SU-DHL-6 (cell line): ENCODE results near the gene ZCCHC13.

Experiments used
- H2AFZ ChIP-seq: fragments of 200-600 bp; sonication (generic); 2 replicates; pipeline ENCODE4 v1.6.1; 2014; ENCODE audit warnings: low read depth, mild to moderate bottlenecking, moderate library complexity, mixed read lengths, antibody characterized with exemption, low read length; ENCODE audit not compliant: severe bottlenecking
- H3F3A ChIP-seq: fragments of 200-600 bp; shearing (Covaris generic); 2 replicates; pipeline ENCODE4 v1.6.0; 2016; ENCODE audit warnings: antibody characterized with exemption, mild to moderate bottlenecking; ENCODE audit not compliant: insufficient read depth
- H3K27ac ChIP-seq: fragments of 200-600 bp; sonication (generic); 2 replicates; pipeline ENCODE4 v1.5.1; 2016; ENCODE audit warnings: low read depth, mild to moderate bottlenecking, low read length, moderate library complexity, mixed read lengths
- H3K27me3 ChIP-seq: fragments of 200-600 bp; sonication (generic), shearing (Covaris generic); 2 replicates; pipeline ENCODE4 v1.6.0; 2014; ENCODE audit warnings: mild to moderate bottlenecking, low read length
- H3K36me3 ChIP-seq: fragments of 200-600 bp; sonication (generic); 2 replicates; pipeline ENCODE4 v1.6.1; 2014; ENCODE audit warnings: mild to moderate bottlenecking, low read length, mixed read lengths
- H3K4me2 ChIP-seq: fragments of 300-600, 200-600 bp; shearing (Covaris generic), sonication (generic); 2 replicates; pipeline ENCODE4 v1.6.0; 2014; ENCODE audit warnings: low read length, low read depth, mild to moderate bottlenecking; ENCODE audit not compliant: poor library complexity, severe bottlenecking
- H3K4me3 ChIP-seq: fragments of 200-600 bp; sonication (generic); 2 replicates; pipeline ENCODE4 v1.5.1; 2014; ENCODE audit warnings: antibody characterized with exemption, low read length, mild to moderate bottlenecking, mixed read lengths; ENCODE audit not compliant: insufficient read depth, poor library complexity, severe bottlenecking
- H3K79me2 ChIP-seq: fragments of 200-600 bp; sonication (generic); 2 replicates; pipeline ENCODE4 v1.6.1; 2014; ENCODE audit warnings: mild to moderate bottlenecking, low read length, moderate library complexity; ENCODE audit not compliant: insufficient read depth
- H3K9ac ChIP-seq: fragments of 200-600 bp; sonication (generic); 2 replicates; pipeline ENCODE4 v1.7.0; 2014; ENCODE audit warnings: mild to moderate bottlenecking, low read length
- H3K9me2 ChIP-seq: fragments of 200-600 bp; sonication (generic); replicated peaks from 2 replicates; pipeline ENCODE4 v1.6.1; 2014; ENCODE audit warnings: low read length; ENCODE audit not compliant: insufficient read depth
- H3K9me3 ChIP-seq: fragments of 200-600 bp; sonication (generic); 2 replicates; pipeline ENCODE4 v1.6.1; 2014; ENCODE audit warnings: low read length, mixed read lengths; ENCODE audit not compliant: insufficient read depth
- H4K20me1 ChIP-seq: fragments of 200-600 bp; sonication (generic); 2 replicates; pipeline ENCODE4 v1.6.1; 2014; ENCODE audit warnings: low read depth, mild to moderate bottlenecking, antibody characterized with exemption, low read length, moderate library complexity, mixed read lengths
- CTCF ChIP-seq: fragments of 200-600 bp; sonication (generic); IDR thresholded peaks from one replicate; pipeline ENCODE4 v1.5.1; 2017; ENCODE audit warnings: antibody characterized with exemption, mild to moderate bottlenecking, low read length, moderate library complexity; ENCODE audit not compliant: insufficient read depth, poor library complexity, severe bottlenecking
- EZH2phosphoT487 ChIP-seq: fragments of 200-600 bp; sonication (generic), shearing (Covaris generic); conservative IDR thresholded peaks from 2 replicates; pipeline ENCODE4 v1.6.1; 2018; ENCODE audit warnings: mild to moderate bottlenecking, antibody characterized with exemption, low read length, moderate library complexity, mixed read lengths

Gene ZCCHC13

GRCh38 chrX:74270393-74270792 is 33.6 kb upstream of the ZCCHC13 start:
- no peak overlapping the region for H3K4me2 ChIP-seq

GRCh38 chrX:74272230-74272629 is 31.8 kb upstream of the ZCCHC13 start:
- no peak for TF ChIP-seq EZH2phosphoT487
- no peak overlapping the region for H3K4me3 ChIP-seq
- H3K4me2 ChIP-seq, result no peak overlapping the region
- H3K9me2 ChIP-seq, result no peaks in the 10 kb centered on the region
- H3K79me2 ChIP-seq, result no peaks in the 10 kb centered on the region
- no peaks in the 10 kb centered on the region for H3K9me3 ChIP-seq
- no peaks in the 10 kb centered on the region for H3K36me3 ChIP-seq
- H3K27ac ChIP-seq, result no peak overlapping the region
- no peak overlapping the region for H2AFZ ChIP-seq
- no peaks in the 10 kb centered on the region for H3F3A ChIP-seq
- H3K9ac ChIP-seq, result no peak overlapping the region
- no peaks in the 10 kb centered on the region for H4K20me1 ChIP-seq
- H3K27me3 ChIP-seq, result no peaks in the 10 kb centered on the region

More at GRCh38 chrX:74270393-74270792, 33.6 kb upstream of the ZCCHC13 start:
- H3K27ac ChIP-seq, result no peak overlapping the region
- no peaks in the 10 kb centered on the region for H3F3A ChIP-seq
- no peaks in the 10 kb centered on the region for H3K36me3 ChIP-seq
- no peak overlapping the region for H3K4me3 ChIP-seq
- H3K9me3 ChIP-seq, result no peaks in the 10 kb centered on the region
- no peaks in the 10 kb centered on the region for H3K79me2 ChIP-seq
- TF ChIP-seq CTCF, result no peak
- TF ChIP-seq EZH2phosphoT487, result no peak
- H4K20me1 ChIP-seq, result no peaks in the 10 kb centered on the region
- H3K27me3 ChIP-seq, result no peaks in the 10 kb centered on the region
- H2AFZ ChIP-seq, result no peak overlapping the region
- H3K9ac ChIP-seq, result no peak overlapping the region
- no peaks in the 10 kb centered on the region for H3K9me2 ChIP-seq

GRCh38 chrX:74274516-74274915 is 29.5 kb upstream of the ZCCHC13 start:
- no peak overlapping the region for H3K27ac ChIP-seq
- H2AFZ ChIP-seq, result no peak overlapping the region
- H3F3A ChIP-seq, result no peaks in the 10 kb centered on the region
- H3K4me3 ChIP-seq, result no peak overlapping the region
- H3K79me2 ChIP-seq, result no peaks in the 10 kb centered on the region
- no peak overlapping the region for H3K9ac ChIP-seq
- H4K20me1 ChIP-seq, result no peaks in the 10 kb centered on the region
- H3K27me3 ChIP-seq, result no peaks in the 10 kb centered on the region
- no peak overlapping the region for H3K4me2 ChIP-seq
- H3K9me3 ChIP-seq, result no peaks in the 10 kb centered on the region
- TF ChIP-seq EZH2phosphoT487 (no peak), CTCF (no peak)
- no peaks in the 10 kb centered on the region for H3K9me2 ChIP-seq
- no peaks in the 10 kb centered on the region for H3K36me3 ChIP-seq

GRCh38 chrX:74277320-74277719 is 26.7 kb upstream of the ZCCHC13 start:
- no peaks in the 10 kb centered on the region for H3K27me3 ChIP-seq
- no peaks in the 10 kb centered on the region for H3K79me2 ChIP-seq
- H3K36me3 ChIP-seq, result 0 out of 2 replicates have a peak, but pooled peaks cover 2% of the 10 kb centered on the region
- H3F3A ChIP-seq, result no peaks in the 10 kb centered on the region
- TF ChIP-seq CTCF (no peak), EZH2phosphoT487 (no peak)
- H4K20me1 ChIP-seq, result no peaks in the 10 kb centered on the region
- H2AFZ ChIP-seq, result no peak overlapping the region
- no peak overlapping the region for H3K4me3 ChIP-seq
- H3K9ac ChIP-seq, result no peak overlapping the region
- H3K9me3 ChIP-seq, result no peaks in the 10 kb centered on the region
- H3K27ac ChIP-seq, result no peak overlapping the region
- no peaks in the 10 kb centered on the region for H3K9me2 ChIP-seq
- no peak overlapping the region for H3K4me2 ChIP-seq
